Spleen (tissue), 13 donors: ENCODE results near the gene SCAMP4. TPM values are rescaled to one million over a fixed set of nuclear protein-coding genes. Genes with fewer than 3 reads are reported as not detected.

Experiments used
- DNase-seq: peaks from one replicate; pipeline ENCODE4 v3.0.0-alpha.2; 2020
- H3K27ac ChIP-seq, 8 donors: fragments of 200-600 bp; sonication (generic) in 7 of 8; 1 replicate in 4 of 8; 2 replicates in 4 of 8; pipeline versions ENCODE4 v1.5.0 to v1.8.0; 2016 to 2021; ENCODE audit warnings: inconsistent platforms in 4 of 8, mild to moderate bottlenecking in 4 of 8, moderate library complexity in 1 of 8
- H3K27me3 ChIP-seq, 7 donors: fragments of 200-600 bp; sonication (generic) in 6 of 7; replicated peaks in 1 of 7; 1 replicate in 4 of 7; 2 replicates in 3 of 7; pipeline versions ENCODE4 v1.5.0 to v1.8.0; 2016 to 2021; ENCODE audit warnings: inconsistent platforms in 3 of 7, mild to moderate bottlenecking in 1 of 7
- H3K36me3 ChIP-seq, 6 donors: fragments of 200-600 bp; sonication (generic) in 5 of 6; 1 replicate in 4 of 6; 2 replicates in 2 of 6; pipeline versions ENCODE4 v1.5.0 to v1.8.0; 2016 to 2021; ENCODE audit warnings: inconsistent platforms in 2 of 6
- H3K4me1 ChIP-seq, 6 donors: fragments of 200-600 bp; sonication (generic) in 5 of 6; 1 replicate in 3 of 6; 2 replicates in 3 of 6; pipeline versions ENCODE4 v1.5.0 to v1.8.0; 2016 to 2021; ENCODE audit warnings: inconsistent platforms in 3 of 6
- H3K4me3 ChIP-seq, 8 donors: fragments of 200-600 bp; sonication (generic) in 7 of 8; 1 replicate in 4 of 8; 2 replicates in 4 of 8; pipeline versions ENCODE4 v1.5.0 to v1.8.0; 2016 to 2021; ENCODE audit warnings: inconsistent platforms in 4 of 8, mild to moderate bottlenecking in 4 of 8, moderate library complexity in 2 of 8
- H3K9me3 ChIP-seq, 8 donors: fragments of 200-600 bp; sonication (generic) in 7 of 8; 1 replicate in 4 of 8; 2 replicates in 4 of 8; pipeline versions ENCODE4 v1.5.0 to v1.8.0; 2016 to 2021; ENCODE audit warnings: inconsistent platforms in 4 of 8
- POLR2A ChIP-seq, 3 donors: fragments of 450-650 bp; IDR thresholded peaks; one replicate each; pipeline ENCODE4 v1.5.1; 2017; ENCODE audit warnings: antibody characterized with exemption in 3 of 3, mild to moderate bottlenecking in 1 of 3
- POLR2AphosphoS5 ChIP-seq, 3 donors: sonication (generic); formaldehyde crosslinking; IDR thresholded peaks; one replicate each; pipeline ENCODE4 v1.5.1; 2017; ENCODE audit warnings: antibody characterized with exemption in 3 of 3
- WGBS, 5 donors: extraction: QIAGEN DNeasy Blood & Tissue Kit in 3 of 5; methylation state at CpG; one replicate each; pipeline versions ENCODE4 v1.1.5 to v1.1.7; 2013 to 2018; 5-methylcytosine and 5-hydroxymethylcytosine counted together
- intact Hi-C: fragments of 100-400 bp; cut with DNase I; formaldehyde crosslinking; loops from one replicate; pipeline ENCODE4 v1.15.0; 2023; ENCODE audit warnings: low total_unique reads
- long read RNA-seq, 2 donors: transcript quantifications; one replicate each; lab custom pipeline, GENCODE V29; 2026
- polyA plus RNA-seq, 3 donors: library from polyadenylated mRNA; stranded (reverse); fragments of 200-250 nt; gene quantifications; one replicate each; pipeline ENCODE4 v1.2.1, GENCODE V29; 2013
- total RNA-seq, 7 donors: library from RNA; depleted of rRNA in 3 of 7; stranded (reverse); fragments of >200 nt in 3 of 7; fragmentation: NEBNext Ultra II Directional in 4 of 7; extraction: Animal tissue kit (Norgen Biotek cat#: 25700) in 4 of 7; gene quantifications; one replicate each; pipeline versions ENCODE4 v1.1.0 to v1.2.1, GENCODE V29; 2016 to 2021
- TF ChIP-seq, protein P1 (sequence below), 11 experiments: fragments of 200-600 bp in 7 of 11; fragments of 450-650 bp in 4 of 11; sonication (generic) in 4 of 11; IDR thresholded peaks in 8 of 11; conservative IDR thresholded peaks in 3 of 11; 1 replicate in 7 of 11; 2 replicates in 4 of 11; pipeline versions ENCODE4 v1.4.0 to v1.8.0; 2016 to 2021; ENCODE audit warnings: antibody characterized with exemption in 11 of 11, inconsistent platforms in 4 of 11, mild to moderate bottlenecking in 1 of 11
- donor health status: healthy with polysubstance abuse.
- donor health status: DM: no; HTN: no; CAD: no; lungs with moderate emphysema.
- donor health status: DM: no; HTN: no; CAD: no.
- donor health status: Bipolar disorder and iron deficiency.
- donor health status: healthy.
- donor health status: DM: no; HTN: no; CAD: no.
- donor health status: DM: yes; HTN: yes; CAD: no.

The SCAMP4 gene
- 10 to 100 TPM; 45.4 to 92.2 (median 53.6) TPM for total RNA-seq
- 10 to 100 TPM; 13.0 to 29.9 (median 17.9) TPM for polyA plus RNA-seq
- long read RNA-seq, donor 1, transcript SCAMP4-201 (7 exons, 2,684 nt) = major isoform, 9 of 14 reads
- long read RNA-seq, donor 1, transcript SCAMP4-207 (2 exons, 2,973 nt) = minor isoform, 5 of 14 reads
- long read RNA-seq, donor 1, partial matches to known transcripts = 0 of 14 reads
- long read RNA-seq, donor 1, other reads (novel, unspliced or antisense) = 0 of 14 reads
- long read RNA-seq, donor 2, transcript SCAMP4-201 (7 exons, 2,684 nt) = major isoform, 7 of 25 reads
- long read RNA-seq, donor 2, partial matches to known transcripts = 16 of 25 reads
- long read RNA-seq, donor 2, other reads (novel, unspliced or antisense) = 0 of 25 reads

DNA sequence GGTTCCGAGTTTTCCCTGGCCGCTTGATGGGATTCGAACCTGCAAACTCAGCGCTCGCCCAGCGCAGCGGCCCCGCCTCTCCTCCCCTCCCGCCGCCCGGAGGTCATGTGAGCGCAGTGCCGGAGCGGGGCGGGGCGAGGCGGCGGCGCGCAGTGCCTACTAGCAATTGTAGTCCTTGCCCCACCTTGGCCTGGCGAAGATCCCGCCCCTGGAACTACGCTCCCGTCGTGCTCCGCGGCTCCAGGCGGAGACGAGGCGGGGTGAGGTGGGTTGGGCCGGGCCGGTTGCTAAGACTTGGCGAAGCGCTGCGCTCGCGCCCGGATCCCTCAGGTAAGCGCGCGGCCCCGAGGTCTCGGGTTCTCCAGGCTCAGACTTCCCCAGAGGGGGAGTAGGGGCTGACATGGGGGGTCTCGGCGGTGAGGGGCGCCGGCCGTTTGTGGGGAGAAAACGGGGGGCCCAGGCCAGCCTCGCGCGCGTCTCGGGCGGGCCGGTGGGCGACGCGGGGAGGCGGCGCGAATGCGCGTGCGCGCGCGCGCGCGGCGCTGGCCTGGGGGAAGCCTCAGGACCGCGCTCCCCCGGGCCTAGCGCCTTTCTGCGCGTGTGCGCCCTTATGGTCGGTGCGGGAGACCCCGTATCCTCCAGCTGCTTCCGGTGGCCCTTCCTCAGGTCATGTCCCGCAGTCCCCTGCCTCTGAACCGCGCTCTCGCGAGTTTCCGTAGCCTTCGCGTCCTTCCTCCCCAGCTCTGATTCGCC, at the start of gene SCAMP4, which contains the start of gene ADAT3:
TSS of gene SCAMP4 (plus strand) at position 290 of the 753 bp plus-strand sequence. CDS start 9,621 bp downstream, outside the sequence.
TSS of gene ADAT3 (plus strand) at position 290 of the 753 bp plus-strand sequence. CDS start 6,649 bp downstream, outside the sequence.
- TF ChIP-seq POLR2AphosphoS5 (IDR thresholded peaks at IDR 0.05) (peak; percentile 91 to 97 (median 95)), POLR2A (IDR thresholded peaks at IDR 0.05) (peak in 1 of 3 donors; percentile 55)
- TF ChIP-seq, protein P1, sequence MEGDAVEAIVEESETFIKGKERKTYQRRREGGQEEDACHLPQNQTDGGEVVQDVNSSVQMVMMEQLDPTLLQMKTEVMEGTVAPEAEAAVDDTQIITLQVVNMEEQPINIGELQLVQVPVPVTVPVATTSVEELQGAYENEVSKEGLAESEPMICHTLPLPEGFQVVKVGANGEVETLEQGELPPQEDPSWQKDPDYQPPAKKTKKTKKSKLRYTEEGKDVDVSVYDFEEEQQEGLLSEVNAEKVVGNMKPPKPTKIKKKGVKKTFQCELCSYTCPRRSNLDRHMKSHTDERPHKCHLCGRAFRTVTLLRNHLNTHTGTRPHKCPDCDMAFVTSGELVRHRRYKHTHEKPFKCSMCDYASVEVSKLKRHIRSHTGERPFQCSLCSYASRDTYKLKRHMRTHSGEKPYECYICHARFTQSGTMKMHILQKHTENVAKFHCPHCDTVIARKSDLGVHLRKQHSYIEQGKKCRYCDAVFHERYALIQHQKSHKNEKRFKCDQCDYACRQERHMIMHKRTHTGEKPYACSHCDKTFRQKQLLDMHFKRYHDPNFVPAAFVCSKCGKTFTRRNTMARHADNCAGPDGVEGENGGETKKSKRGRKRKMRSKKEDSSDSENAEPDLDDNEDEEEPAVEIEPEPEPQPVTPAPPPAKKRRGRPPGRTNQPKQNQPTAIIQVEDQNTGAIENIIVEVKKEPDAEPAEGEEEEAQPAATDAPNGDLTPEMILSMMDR (IDR thresholded peaks at IDR 0.05 in 8 of 11, conservative IDR thresholded peaks at IDR 0.05 in 3 of 11) = peak in 4 of 11 experiments; percentile 31 to 51 (median 41)
- intact Hi-C loops = no loop called here
- Histone ChIP-seq H3K9me3 (no peaks in the 10 kb centered on the region), H3K36me3 (peaks cover 0 to 35% (median 0%) of the 10 kb centered on the region in 6 donors), H3K4me1 (peaks cover 27 to 96% (median 73%) of the 10 kb centered on the region in 6 donors), H3K27me3 (no peaks in the 10 kb centered on the region), H3K27ac (peak within 1 kb of the TSS; percentile 58 to 94 (median 90)), H3K4me3 (peak within 1 kb of the TSS; percentile 51 to 83 (median 66))
- 0 to 1% (median 0%) methylated on average over 30 to 92 of the region's 92 CpGs for WGBS, 5 donors
- peak; percentile 100 for DNase-seq

DNA sequence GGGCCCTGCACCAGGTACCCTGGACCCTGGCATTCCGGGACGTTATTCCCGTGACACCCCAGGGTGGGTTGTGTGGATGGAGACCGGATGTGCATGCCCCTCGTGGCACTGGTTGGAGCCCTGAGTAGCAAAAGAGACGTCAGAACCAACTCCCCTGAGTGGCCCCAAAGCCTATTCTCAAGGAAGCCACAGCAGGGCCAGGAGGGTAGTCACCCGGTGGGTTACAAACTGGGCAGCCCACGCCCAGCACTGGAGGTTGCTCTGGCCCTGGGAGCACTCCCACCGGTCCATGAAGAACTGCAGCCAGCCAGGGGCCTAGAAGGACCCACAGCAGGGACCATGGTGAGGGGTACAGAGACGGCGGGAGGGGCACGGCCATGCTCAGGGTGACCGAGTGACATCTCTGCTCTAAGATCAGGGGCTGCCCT, 49.4 kb upstream of the SCAMP4 start:
- Histone ChIP-seq H3K4me3 (peak overlapping the region; percentile 25 to 82 (median 50)), H3K9me3 (no peaks in the 10 kb centered on the region), H3K36me3 (peaks cover 0 to 9% (median 6%) of the 10 kb centered on the region in 6 donors), H3K27me3 (no peaks in the 10 kb centered on the region), H3K27ac (peak overlapping the region; percentile 80 to 99 (median 95)), H3K4me1 (peaks cover 66 to 100% (median 97%) of the 10 kb centered on the region in 6 donors)
- peak; percentile 87 for DNase-seq
- intact Hi-C loops = no loop called here
- 0 to 6% (median 5%) methylated on average over 5 to 13 of the region's 13 CpGs; no CpG with 5 or more reads in 1 of the 5 donors for WGBS, 5 donors
- TF ChIP-seq, protein P1 (IDR thresholded peaks at IDR 0.05 in 8 of 11, conservative IDR thresholded peaks at IDR 0.05 in 3 of 11) = peak in 1 of 11 experiments; percentile 3
- TF ChIP-seq POLR2AphosphoS5 (IDR thresholded peaks at IDR 0.05) = no peak

DNA sequence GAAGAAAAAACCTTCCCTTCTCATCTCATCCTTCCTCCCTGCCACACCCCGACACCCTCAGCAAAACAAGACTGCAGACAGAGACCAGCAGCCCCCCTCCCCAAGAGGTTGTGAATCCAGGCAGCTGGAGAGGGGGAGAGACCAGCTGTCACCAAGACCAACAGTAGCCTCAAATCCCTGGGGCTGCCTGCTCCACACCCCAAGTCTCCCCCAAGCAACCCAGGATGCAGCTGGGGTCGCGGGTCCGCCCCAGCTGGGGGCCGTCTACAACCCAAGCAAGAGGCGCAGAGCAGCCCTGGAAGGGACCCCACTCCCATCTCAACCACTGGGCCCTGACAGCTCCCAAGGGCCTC, 48.9 kb upstream of the SCAMP4 start:
- no peak for DNase-seq

More for the DNA sequence above, 48.9 kb upstream of the SCAMP4 start:
- no peak for TF ChIP-seq POLR2A (IDR thresholded peaks at IDR 0.05)
- TF ChIP-seq, protein P1 (IDR thresholded peaks at IDR 0.05 in 8 of 11, conservative IDR thresholded peaks at IDR 0.05 in 3 of 11) = no peak
- TF ChIP-seq POLR2AphosphoS5 (IDR thresholded peaks at IDR 0.05) = no peak
- H3K36me3 ChIP-seq = peaks cover 0 to 9% (median 6%) of the 10 kb centered on the region in 6 donors
- intact Hi-C loops = no loop called here
- H3K4me3 ChIP-seq = peak overlapping the region; percentile 30 to 82 (median 50)
- H3K4me1 ChIP-seq = peaks cover 69 to 100% (median 100%) of the 10 kb centered on the region in 6 donors
- no peaks in the 10 kb centered on the region for H3K27me3 ChIP-seq
- 11 to 23% (median 18%) methylated on average over 5 to 6 of the region's 6 CpGs for WGBS, 5 donors
- no peaks in the 10 kb centered on the region for H3K9me3 ChIP-seq
- H3K27ac ChIP-seq = peak overlapping the region; percentile 80 to 99 (median 95)
